ENCODE measurements around the gene SLC37A1. TPM values are rescaled to one million over a fixed set of nuclear protein-coding genes. Genes with fewer than 3 reads are reported as not detected.

Gene SLC37A1
- 3.5 to 4.8 TPM (median 4.7 TPM) in 3 replicates for total RNA-seq
- long read RNA-seq, partial matches to known transcripts: 1 of 6 reads
- long read RNA-seq, other reads (novel, unspliced or antisense): 4 of 6 reads

GRCh38 chr21:42513151-42513984 is at the start of gene SLC37A1:
Gene SLC37A1, plus strand, starts transcription at chr21:42513852. Its CDS starts 4,603 bp downstream, at chr21:42518455.
- H3K9me3 Mint-ChIP-seq (ENCODE audit: low read depth): no peaks in the 10 kb centered on the region
- H3K4me1 Mint-ChIP-seq (ENCODE audit: low read depth): peaks cover 40% of the 10 kb centered on the region
- no peak for DNase-seq (ENCODE audit: low spot score)
- peaks cover 2% of the 10 kb centered on the region for H3K27me3 Mint-ChIP-seq (ENCODE audit: low read depth)
- TF ChIP-seq, protein P1, sequence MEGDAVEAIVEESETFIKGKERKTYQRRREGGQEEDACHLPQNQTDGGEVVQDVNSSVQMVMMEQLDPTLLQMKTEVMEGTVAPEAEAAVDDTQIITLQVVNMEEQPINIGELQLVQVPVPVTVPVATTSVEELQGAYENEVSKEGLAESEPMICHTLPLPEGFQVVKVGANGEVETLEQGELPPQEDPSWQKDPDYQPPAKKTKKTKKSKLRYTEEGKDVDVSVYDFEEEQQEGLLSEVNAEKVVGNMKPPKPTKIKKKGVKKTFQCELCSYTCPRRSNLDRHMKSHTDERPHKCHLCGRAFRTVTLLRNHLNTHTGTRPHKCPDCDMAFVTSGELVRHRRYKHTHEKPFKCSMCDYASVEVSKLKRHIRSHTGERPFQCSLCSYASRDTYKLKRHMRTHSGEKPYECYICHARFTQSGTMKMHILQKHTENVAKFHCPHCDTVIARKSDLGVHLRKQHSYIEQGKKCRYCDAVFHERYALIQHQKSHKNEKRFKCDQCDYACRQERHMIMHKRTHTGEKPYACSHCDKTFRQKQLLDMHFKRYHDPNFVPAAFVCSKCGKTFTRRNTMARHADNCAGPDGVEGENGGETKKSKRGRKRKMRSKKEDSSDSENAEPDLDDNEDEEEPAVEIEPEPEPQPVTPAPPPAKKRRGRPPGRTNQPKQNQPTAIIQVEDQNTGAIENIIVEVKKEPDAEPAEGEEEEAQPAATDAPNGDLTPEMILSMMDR (IDR thresholded peaks at IDR 0.05): peak; percentile 13
- H3K4me3 Mint-ChIP-seq (ENCODE audit: unreplicated experiment): peak within 1 kb of the TSS; percentile 77
- no peak within 1 kb of the TSS for H3K27ac Mint-ChIP-seq (ENCODE audit: unreplicated experiment)
- no peaks in the 10 kb centered on the region for H3K36me3 Mint-ChIP-seq (ENCODE audit: low read depth)

DNA sequence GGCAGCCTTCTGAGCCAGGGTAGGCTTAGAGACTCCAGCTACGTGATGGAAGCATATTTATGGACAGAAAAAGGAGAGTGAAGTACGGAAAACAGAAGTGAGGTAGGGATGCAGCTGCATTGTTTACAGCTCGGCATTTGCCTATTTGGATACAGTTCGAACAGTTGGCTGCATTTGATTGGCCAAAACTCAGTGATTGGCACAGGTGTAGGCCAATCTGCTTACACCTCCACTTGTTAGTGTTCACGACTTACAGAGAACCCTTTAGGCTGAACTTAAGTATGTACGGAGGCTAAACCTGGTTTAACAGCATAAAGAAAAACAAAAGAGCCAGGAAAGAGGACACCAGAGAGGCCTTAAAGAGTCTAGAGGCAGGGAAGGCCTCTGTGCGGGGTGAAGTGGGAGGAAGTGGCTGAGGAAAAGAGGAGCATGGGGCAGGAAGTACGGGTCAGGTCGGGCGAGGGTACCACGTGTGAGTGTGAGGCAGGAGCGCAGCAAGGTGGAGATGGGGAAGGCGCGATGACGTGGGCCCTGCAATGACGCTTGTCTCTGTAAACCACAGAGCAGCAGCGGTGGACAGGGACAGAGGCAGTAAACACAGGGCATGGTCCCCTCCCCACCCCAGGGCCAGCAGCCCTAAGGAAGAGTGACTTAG is 49.7 kb upstream of the SLC37A1 start:
- H3K36me3 Mint-ChIP-seq (ENCODE audit: low read depth): no peaks in the 10 kb centered on the region
- H3K4me3 Mint-ChIP-seq (ENCODE audit: unreplicated experiment): no peak overlapping the region
- TF ChIP-seq, protein P1 (IDR thresholded peaks at IDR 0.05): no peak
- no peak for DNase-seq (ENCODE audit: low spot score)
- H3K27ac Mint-ChIP-seq (ENCODE audit: unreplicated experiment): no peak overlapping the region
- peaks cover 11% of the 10 kb centered on the region for H3K4me1 Mint-ChIP-seq (ENCODE audit: low read depth)
- peaks cover 5% of the 10 kb centered on the region for H3K27me3 Mint-ChIP-seq (ENCODE audit: low read depth)
- no peaks in the 10 kb centered on the region for H3K9me3 Mint-ChIP-seq (ENCODE audit: low read depth)

DNA sequence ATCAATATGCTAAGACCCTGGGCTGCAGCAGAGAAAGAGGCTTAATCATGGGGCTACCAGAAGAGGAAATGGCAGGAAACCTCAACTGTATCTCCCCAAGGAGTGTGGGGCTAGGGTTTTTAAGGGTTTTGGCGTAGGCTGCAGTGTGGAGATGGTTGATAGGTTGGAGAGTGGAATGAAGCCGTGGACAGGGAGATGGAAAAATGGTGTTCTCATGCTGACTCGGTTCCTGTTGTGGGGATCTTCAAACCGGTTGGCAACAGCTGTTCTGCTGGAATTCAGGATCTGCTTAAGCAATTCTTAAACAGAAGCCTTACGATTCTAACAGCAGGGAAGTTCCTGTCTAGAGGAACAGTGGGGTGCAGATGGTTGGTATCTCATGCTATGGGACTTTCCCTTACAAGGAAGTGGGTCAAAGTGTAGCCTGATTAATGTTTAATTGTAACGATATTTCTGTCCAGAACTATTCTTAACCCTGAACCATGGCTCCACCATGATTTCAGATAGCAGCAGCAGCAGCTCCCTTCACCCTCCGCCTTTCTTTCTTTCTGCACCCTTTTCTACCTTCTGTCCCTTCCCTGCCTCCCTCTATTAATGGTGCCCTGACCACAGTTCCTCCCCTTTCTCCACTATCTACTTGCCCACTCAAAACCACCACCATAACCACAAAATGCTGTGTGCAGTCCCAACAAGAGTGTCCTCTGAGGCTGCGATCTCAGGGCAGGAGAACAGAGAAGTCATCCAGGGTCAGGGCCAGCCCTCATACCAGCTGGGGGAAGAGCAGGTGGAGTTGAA is 48.4 kb upstream of the SLC37A1 start:
- no peak for DNase-seq (ENCODE audit: low spot score)
- H3K4me1 Mint-ChIP-seq (ENCODE audit: low read depth): peaks cover 11% of the 10 kb centered on the region
- no peaks in the 10 kb centered on the region for H3K36me3 Mint-ChIP-seq (ENCODE audit: low read depth)
- H3K27ac Mint-ChIP-seq (ENCODE audit: unreplicated experiment): peak overlapping the region; percentile 55
- H3K9me3 Mint-ChIP-seq (ENCODE audit: low read depth): no peaks in the 10 kb centered on the region
- H3K4me3 Mint-ChIP-seq (ENCODE audit: unreplicated experiment): no peak overlapping the region
- H3K27me3 Mint-ChIP-seq (ENCODE audit: low read depth): peaks cover 5% of the 10 kb centered on the region
- TF ChIP-seq, protein P1 (IDR thresholded peaks at IDR 0.05): no peak

GRCh38 chr21:42465803-42466127 is 47.9 kb upstream of the SLC37A1 start:
- H3K4me1 Mint-ChIP-seq (ENCODE audit: low read depth): peaks cover 11% of the 10 kb centered on the region
- H3K27ac Mint-ChIP-seq (ENCODE audit: unreplicated experiment): peak overlapping the region; percentile 42
- no peak overlapping the region for H3K4me3 Mint-ChIP-seq (ENCODE audit: unreplicated experiment)
- TF ChIP-seq, protein P1 (IDR thresholded peaks at IDR 0.05): no peak
- no peaks in the 10 kb centered on the region for H3K36me3 Mint-ChIP-seq (ENCODE audit: low read depth)
- H3K9me3 Mint-ChIP-seq (ENCODE audit: low read depth): no peaks in the 10 kb centered on the region
- peaks cover 5% of the 10 kb centered on the region for H3K27me3 Mint-ChIP-seq (ENCODE audit: low read depth)
- no peak for DNase-seq (ENCODE audit: low spot score)

DNA sequence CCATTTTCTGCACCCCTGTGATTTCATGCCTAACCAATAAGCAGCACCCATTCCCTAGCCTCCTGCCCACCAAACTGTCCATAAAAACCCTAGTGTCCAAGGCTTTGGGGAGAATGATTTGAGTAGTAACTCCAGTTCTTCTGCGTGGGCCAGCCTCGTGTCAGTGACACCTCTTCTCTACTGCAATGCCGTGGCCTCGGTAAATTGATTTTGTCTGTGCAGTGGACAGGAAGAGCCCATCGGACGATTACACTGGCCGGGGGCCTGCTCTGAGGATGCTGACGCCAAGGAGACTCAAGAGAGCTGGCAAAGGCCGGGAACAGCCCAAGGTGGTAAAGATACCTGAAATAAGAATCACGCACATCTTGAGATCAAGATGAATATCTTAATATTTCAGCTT is 47.0 kb upstream of the SLC37A1 start:
- Mint-ChIP-seq H3K36me3 (ENCODE audit: low read depth) (no peaks in the 10 kb centered on the region), H3K27me3 (ENCODE audit: low read depth) (peaks cover 2% of the 10 kb centered on the region), H3K4me1 (ENCODE audit: low read depth) (peaks cover 11% of the 10 kb centered on the region), H3K9me3 (ENCODE audit: low read depth) (no peaks in the 10 kb centered on the region), H3K4me3 (ENCODE audit: unreplicated experiment) (no peak overlapping the region), H3K27ac (ENCODE audit: unreplicated experiment) (no peak overlapping the region)
- no peak for DNase-seq (ENCODE audit: low spot score)
- TF ChIP-seq, protein P1 (IDR thresholded peaks at IDR 0.05): no peak

Data from chondrocyte (in vitro differentiated cells).